Activated gamma-delta T cell (primary cell): ENCODE data around the gene TBCCD1.
A peak's percentile ranks its signal among the peaks of the same experiment; 100 is the strongest.

Experiments
- DNase-seq: peaks from one replicate; lab custom pipeline; 2025; lab: John Stamatoyannopoulos, UW
- total RNA-seq, 2 donors: gene quantifications; one replicate each; lab custom pipeline; 2026; lab: John Stamatoyannopoulos, UW

Gene TBCCD1, protein sequence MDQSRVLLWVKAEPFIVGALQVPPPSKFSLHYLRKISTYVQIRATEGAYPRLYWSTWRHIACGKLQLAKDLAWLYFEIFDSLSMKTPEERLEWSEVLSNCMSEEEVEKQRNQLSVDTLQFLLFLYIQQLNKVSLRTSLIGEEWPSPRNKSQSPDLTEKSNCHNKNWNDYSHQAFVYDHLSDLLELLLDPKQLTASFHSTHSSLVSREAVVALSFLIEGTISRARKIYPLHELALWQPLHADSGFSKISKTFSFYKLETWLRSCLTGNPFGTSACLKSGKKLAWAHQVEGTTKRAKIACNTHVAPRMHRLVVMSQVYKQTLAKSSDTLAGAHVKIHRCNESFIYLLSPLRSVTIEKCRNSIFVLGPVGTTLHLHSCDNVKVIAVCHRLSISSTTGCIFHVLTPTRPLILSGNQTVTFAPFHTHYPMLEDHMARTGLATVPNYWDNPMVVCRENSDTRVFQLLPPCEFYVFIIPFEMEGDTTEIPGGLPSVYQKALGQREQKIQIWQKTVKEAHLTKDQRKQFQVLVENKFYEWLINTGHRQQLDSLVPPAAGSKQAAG
- 30.0 to 34.6 reads per million in 2 donors for total RNA-seq

DNA sequence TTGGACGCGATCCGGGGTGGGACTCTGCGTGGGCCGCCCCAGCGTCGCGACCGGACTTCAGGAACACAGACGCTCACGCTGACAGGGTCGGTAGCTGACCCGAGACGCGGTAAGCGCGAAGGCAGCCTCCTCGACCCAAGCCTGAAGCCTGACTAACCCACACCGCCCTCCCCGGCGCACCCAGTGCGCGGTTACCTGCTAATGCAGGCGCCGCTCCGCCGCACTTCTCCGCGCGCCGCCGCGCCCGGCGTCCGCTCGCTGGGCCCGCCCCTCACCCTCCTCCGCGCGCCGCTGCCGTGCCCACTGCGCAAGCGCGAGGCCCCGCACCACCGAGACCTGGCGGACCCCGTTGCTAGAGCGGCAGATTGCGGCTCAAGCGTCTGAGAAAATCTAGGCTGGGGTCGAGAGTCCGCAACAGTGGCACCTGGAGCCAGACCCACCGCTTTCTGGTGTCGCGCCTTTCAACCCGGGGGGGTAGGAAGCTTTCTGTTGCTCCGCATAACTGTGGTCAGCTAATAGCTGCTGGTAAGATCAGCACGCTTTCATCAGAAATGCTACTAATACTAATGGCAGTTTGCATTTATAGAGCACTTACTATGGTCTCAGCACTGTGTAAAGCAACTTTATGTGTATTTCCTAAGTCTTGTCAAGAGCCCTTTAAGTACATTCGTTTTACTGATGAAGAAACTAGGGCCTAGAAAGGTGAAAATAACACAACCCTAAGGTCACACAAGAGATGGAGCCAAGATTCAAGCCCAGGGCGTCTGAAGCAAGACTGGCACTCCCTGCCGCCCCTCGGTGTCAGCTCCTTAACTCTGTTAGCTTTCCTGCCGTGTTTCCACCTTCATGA lies at the start of gene TBCCD1:
Gene TBCCD1 (minus strand): TSS at position 268 of the 850 bp plus-strand sequence. CDS start 3,010 bp downstream, outside the sequence.
- peak; percentile 95 for DNase-seq

DNA sequence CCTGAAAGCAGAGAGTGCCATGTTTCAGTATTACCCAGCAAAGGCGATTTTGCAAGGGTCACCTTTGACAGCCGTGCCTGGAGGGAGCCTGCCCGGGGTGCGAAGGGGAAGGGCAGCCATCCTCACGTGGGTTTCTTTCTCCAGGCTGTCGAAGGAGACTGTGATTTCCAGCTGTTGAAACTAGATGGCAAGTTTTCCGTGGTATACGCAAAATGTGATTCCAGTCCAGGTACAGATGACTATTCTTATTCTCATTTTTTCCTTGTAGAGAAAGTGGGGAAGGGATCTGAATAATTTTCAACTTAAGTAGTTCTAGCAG lies 49.1 kb upstream of the TBCCD1 start:
- no peak for DNase-seq

DNA sequence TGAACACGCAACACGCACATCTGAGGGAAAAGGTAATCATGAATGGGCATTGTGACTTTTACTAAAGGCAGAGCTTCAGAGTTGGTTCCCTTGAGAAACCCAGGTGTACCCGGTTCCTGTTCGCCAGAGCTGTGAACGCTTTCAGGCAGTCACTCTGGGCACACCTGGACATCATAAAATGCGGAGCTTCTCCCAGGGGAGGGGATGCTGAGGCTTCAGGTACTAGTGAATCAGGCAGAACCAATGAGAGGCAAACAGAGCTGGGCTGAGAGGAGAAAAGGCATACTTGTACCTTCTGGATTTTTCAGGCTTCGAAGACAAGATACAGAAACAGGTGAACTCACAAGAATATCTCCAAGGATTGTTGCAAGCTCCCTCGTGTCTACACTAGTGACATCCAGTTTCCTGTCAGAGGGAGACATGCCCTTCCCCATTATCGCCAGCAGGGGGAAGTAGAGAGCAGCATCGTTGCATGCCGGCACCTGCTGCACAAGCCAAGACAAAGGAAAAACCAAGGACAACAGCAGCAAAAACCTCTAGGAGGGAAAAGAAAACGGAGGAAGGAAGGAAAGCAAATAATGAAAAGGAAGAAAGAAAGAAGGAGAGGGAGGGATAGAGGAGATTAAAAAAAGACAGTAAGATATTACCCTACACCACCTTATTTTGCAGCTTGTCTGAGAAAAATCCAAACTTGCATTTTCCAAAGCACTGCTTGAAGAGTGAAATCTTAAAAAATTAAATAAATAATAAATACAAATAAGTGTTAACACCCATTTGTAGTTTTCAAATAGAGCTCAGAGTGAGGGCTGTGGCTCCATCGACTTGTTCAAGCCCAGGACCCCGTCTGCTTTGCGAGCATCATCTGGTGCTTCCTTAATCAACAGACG lies 47.7 kb upstream of the TBCCD1 start:
- DNase-seq: no peak

DNA sequence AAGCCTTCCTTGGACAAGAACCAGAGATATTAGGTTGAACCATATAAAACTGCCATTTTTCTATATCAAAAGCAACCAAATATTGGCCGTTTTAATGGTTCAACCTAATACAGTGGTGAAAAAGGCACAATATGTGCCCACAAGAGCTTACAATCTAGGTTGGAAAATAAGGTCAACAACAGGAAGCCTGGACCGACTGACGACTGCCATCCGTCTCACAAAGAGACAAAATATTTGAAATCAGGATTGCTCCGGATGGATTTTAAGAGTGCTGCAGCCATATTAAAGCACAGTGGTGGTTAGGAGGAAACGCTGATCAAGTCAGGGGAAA lies 47.1 kb upstream of the TBCCD1 start:
- DNase-seq: no peak

GRCh38 chr3:186613637-186614265 lies 46.6 kb upstream of the TBCCD1 start:
- no peak for DNase-seq

GRCh38 chr3:186612721-186613636 lies 45.8 kb upstream of the TBCCD1 start, which contains the start of gene AHSG:
AHSG (plus strand) TSS chr3:186613060; CDS start chr3:186613142, 82 bp downstream.
- DNase-seq: no peak

- no peak for DNase-seq
These were observed 44.9 kb upstream of the TBCCD1 start for GRCh38 chr3:186612065-186612464.

DNA sequence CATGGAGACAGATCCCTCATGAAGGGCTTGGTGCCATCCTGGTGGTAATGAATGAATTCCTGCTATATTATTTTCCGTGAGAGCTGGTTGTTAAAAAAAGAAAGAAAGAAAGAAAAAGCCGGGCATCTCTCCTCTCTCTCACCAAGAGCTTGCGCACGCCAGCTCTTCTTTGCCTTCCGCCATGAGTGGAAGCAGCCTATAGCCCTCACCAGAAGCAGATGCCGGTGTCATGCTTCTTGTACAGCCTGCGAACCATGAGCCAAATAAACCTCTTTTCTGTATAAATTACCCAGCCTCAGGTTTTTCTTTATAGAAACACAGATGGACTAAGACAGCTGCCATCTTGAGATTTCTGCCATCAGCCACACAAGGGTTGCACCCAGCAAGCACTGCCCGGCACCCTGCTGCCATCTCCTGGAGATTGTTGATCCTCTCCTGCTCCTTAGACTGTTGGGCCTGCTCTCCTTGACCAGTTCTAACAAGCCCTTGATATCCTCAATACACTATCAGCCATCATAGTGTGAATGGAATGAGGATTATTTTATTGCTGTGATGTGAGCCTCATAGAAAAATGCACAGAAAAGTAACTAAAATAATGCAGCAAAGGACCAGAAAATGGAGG lies 42.2 kb upstream of the TBCCD1 start:
- DNase-seq: no peak

DNA sequence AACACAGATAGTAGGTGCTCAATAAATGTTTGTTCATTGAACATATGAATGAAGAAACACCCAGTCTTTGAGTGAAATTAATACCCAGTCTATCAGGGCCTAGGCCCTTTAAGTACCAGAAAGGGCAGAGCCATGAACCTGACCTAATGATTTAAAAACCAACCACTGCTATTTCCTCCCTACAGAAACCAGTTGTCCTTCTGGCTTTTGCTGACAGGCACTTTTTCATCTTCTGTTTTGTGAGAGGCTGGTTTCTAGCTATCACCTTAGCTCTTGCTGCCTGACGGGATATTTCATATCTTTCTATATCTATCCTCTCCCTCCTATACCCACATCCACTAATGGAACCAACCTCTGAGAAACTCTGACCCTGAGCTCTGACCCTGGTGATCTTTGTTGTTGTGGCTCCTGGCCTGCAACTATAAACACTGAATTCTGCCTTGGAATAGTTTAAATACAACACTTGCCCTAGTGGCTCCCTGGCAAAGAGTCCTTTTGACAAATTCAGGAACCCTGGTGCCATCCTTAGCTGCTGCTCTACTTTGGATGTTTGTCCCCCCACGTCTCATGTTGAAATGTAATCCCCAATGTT lies 41.6 kb upstream of the TBCCD1 start:
- DNase-seq: no peak

GRCh38 chr3:186605561-186606545 lies 38.7 kb upstream of the TBCCD1 start:
- DNase-seq: no peak

DNA sequence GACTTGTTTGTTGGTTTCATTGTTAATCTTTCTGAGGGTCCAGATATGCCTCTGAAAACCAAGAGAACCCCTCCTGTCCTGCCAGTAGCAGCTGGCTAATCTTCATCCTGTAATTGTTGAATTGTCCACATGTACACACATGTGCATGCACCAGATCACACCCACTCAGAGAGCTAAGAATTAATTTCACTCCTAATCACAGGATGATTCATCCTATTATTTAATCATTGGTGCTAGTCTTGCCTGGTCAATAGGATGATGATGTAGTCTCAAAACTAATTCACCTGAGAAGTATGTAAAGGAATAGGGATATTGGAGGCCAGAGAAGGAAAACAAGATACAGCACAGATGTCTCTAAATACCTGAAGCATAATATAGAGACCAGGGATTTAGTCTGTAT lies 37.9 kb upstream of the TBCCD1 start:
- no peak for DNase-seq

DNA sequence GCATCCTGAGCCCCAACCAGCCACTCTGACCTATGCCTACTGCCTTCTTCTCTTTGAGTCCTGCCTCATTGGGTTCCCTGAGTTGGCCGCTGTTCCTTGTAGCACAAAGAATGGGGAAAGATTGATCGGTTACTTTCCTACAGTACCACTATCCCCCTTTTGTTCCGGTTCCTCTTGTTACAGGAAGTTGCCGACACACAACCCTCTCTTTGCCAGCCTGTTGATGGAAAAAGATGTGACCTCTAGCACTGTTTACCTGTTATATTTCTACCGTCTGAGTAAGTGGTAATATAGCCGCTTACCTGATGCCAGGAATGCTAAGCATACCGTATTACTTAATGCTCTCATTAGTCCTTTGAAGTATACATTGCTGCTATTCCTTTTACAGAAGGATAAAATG lies 36.0 kb upstream of the TBCCD1 start:
- no peak for DNase-seq

DNA sequence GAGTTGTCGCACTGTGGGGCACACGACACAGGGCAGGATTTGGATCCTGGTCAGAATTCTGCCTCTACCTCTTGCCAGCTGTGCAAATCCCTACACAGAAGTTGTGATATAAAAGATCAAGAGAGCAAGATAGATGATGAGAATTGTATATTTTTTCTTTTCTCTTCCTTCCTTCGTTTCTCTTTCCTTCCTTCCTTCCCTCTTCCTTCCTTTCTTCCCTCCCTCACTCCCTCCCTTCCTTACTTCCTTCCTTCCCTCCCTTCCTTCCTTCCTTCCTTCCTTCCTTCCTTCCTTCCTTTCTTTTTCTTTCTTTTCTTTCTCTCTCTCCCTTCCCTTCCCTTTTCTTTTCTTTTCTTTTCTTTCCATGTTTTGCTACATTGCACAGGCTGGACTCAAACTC lies 33.8 kb upstream of the TBCCD1 start:
- no peak for DNase-seq

GRCh38 chr3:186599785-186600166 lies 32.6 kb upstream of the TBCCD1 start:
- DNase-seq: no peak

DNA sequence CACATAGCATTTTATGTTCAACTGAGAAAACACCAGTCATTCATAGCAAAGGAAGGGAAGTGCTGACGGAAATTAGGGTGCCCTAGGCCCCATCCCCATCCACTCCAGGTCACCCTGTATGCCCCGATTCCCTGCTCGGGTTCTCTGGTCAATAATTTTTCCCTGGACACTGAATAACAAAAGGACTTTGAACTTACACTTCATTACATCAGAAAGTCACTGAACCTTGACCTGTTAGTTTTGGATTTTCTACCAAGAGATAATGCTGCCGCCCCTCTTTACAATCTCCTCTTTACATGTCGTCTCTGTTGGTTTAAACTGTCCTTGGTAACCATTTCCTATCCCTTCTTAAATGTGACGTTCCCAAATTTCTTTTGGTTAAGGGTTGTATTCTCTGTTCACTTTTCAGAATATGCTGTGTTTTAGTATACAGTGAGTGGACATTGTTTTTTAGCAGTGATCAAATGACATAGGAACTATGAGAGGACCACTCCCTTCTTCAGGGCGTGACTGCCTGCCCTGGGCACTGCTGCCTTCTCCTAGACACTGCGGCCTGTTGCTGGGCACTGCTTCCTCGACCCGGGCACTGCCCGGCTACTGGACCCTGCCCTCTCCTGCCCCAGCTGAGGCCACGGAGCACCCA lies 32.1 kb upstream of the TBCCD1 start:
- DNase-seq: no peak

- DNase-seq: no peak
These were observed 31.6 kb upstream of the TBCCD1 start for GRCh38 chr3:186598794-186599141.

DNA sequence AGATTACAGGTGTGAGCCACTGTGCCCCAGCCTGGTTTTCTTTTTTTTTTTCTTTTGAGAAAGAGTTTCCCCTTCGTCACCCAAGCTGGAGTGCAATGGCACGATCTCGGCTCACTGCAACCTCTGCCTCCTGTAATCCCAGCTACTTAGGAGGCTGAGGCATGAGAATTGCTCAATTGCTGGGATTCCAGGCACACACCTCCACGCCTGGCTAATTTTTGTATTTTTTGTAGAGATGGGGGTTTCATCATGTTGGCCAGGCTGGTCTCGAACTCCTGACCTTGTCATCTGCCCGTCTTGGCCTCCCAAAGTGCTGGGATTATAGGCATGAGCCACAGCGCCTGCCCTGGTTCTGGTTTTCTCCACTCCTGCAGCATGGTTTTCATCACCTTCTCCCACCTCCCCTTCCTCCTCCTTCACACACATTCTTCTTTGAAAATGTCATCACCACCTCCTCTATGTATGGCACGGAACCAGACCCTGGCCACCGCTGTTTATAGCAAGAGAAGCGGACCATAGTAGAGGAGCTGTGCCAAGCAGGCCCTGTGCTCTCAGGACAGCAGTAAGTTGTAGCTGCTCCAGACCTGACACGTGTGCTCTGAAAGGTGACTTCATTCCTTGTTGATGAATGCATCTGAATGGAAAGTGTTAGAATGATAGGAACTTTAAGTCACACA lies 31.1 kb upstream of the TBCCD1 start:
- DNase-seq: no peak
